ENCODE data around the gene PRKCA. TPM values are rescaled to one million over a fixed set of nuclear protein-coding genes. Genes with fewer than 3 reads are reported as not detected.
"Not testable (repeated sequence)": the region's sequence is repeated elsewhere in the genome, so short reads cannot be mapped to it uniquely, and the experiment has no call there.

PRKCA gene
- polyA plus RNA-seq, 2 donors: 1.2 to 1.3 TPM

- Histone ChIP-seq H3K9me3 (ENCODE audit: control insufficient read depth in 2 of 2, insufficient read depth in 1 of 2, low read depth in 1 of 2, low read length in 1 of 2) (no peaks in the 10 kb centered on the region), H3K4me3 (ENCODE audit: low read depth in 1 of 2, low read length in 2 of 2) (no peak overlapping the region), H3K27me3 (ENCODE audit: control insufficient read depth in 1 of 2, insufficient read depth in 2 of 2, low read length in 2 of 2) (peaks cover 0 to 2% of the 10 kb centered on the region in 2 donors), H3K36me3 (ENCODE audit: control insufficient read depth in 2 of 2, insufficient read depth in 2 of 2, low read length in 1 of 2) (no peaks in the 10 kb centered on the region), H3K27ac (ENCODE audit: low read depth in 2 of 2, low read length in 1 of 2) (no peak overlapping the region), H3K4me1 (ENCODE audit: control insufficient read depth in 2 of 2, insufficient read depth in 2 of 2, low read length in 1 of 2) (no peaks in the 10 kb centered on the region)
- WGBS, 2 donors: 88 to 90% methylated on average over 6 of the region's 6 CpGs
Observed at GRCh38 chr17:66337268-66337667, 34.9 kb downstream of the PRKCA start.

- no peak overlapping the region for H3K27ac ChIP-seq (ENCODE audit: low read depth in 2 of 2, low read length in 1 of 2)
- WGBS, 2 donors: 70 to 80% methylated on average over 6 of the region's 6 CpGs
- H3K27me3 ChIP-seq (ENCODE audit: control insufficient read depth in 1 of 2, insufficient read depth in 2 of 2, low read length in 2 of 2): peaks cover 0 to 2% of the 10 kb centered on the region in 2 donors
- H3K36me3 ChIP-seq (ENCODE audit: control insufficient read depth in 2 of 2, insufficient read depth in 2 of 2, low read length in 1 of 2): no peaks in the 10 kb centered on the region
- no peaks in the 10 kb centered on the region for H3K4me1 ChIP-seq (ENCODE audit: control insufficient read depth in 2 of 2, insufficient read depth in 2 of 2, low read length in 1 of 2)
- H3K9me3 ChIP-seq (ENCODE audit: control insufficient read depth in 2 of 2, insufficient read depth in 1 of 2, low read depth in 1 of 2, low read length in 1 of 2): no peaks in the 10 kb centered on the region
- H3K4me3 ChIP-seq (ENCODE audit: low read depth in 1 of 2, low read length in 2 of 2): no peak overlapping the region
Observed at GRCh38 chr17:66337866-66338485, 35.6 kb downstream of the PRKCA start.

- no peaks in the 10 kb centered on the region for H3K4me1 ChIP-seq (ENCODE audit: control insufficient read depth in 2 of 2, insufficient read depth in 2 of 2, low read length in 1 of 2)
- no peaks in the 10 kb centered on the region for H3K36me3 ChIP-seq (ENCODE audit: control insufficient read depth in 2 of 2, insufficient read depth in 2 of 2, low read length in 1 of 2)
- whole genome bisulfite sequencing, 2 donors: 65 to 87% methylated on average over 4 of the region's 4 CpGs
Observed at GRCh38 chr17:66338937-66339336, 36.5 kb downstream of the PRKCA start.

DNA sequence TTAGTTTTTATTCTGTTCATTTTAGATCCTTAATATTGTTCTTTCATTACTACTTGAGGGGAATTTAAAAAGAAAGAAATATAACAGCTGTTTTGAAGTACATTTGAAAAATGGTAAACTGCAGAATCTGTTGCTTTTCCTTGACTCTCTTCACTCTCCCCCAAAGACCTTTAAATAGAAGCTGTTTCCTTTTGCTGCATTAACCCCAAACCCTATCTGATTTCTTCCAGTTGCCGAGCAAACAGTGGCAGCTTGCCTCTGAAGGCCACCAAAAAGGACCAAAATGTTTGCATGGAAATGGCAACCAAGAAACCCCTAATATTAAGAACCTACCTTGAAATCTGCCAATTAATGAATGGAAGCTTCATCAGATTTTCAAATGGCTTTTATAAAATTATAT lies 37.1 kb downstream of the PRKCA start:
- Histone ChIP-seq H3K4me1 (ENCODE audit: control insufficient read depth in 2 of 2, insufficient read depth in 2 of 2, low read length in 1 of 2) (no peaks in the 10 kb centered on the region), H3K4me3 (ENCODE audit: low read depth in 1 of 2, low read length in 2 of 2) (no peak overlapping the region), H3K27ac (ENCODE audit: low read depth in 2 of 2, low read length in 1 of 2) (no peak overlapping the region), H3K36me3 (ENCODE audit: control insufficient read depth in 2 of 2, insufficient read depth in 2 of 2, low read length in 1 of 2) (no peaks in the 10 kb centered on the region), H3K27me3 (ENCODE audit: control insufficient read depth in 1 of 2, insufficient read depth in 2 of 2, low read length in 2 of 2) (peaks cover 0 to 2% of the 10 kb centered on the region in 2 donors), H3K9me3 (ENCODE audit: control insufficient read depth in 2 of 2, insufficient read depth in 1 of 2, low read depth in 1 of 2, low read length in 1 of 2) (no peaks in the 10 kb centered on the region)
- 49 to 61% methylated on average over 1 of the region's 1 CpG for WGBS, 2 donors

More at GRCh38 chr17:66338937-66339336, 36.5 kb downstream of the PRKCA start:
- no peak overlapping the region for H3K4me3 ChIP-seq (ENCODE audit: low read depth in 1 of 2, low read length in 2 of 2)
- no peak overlapping the region for H3K27ac ChIP-seq (ENCODE audit: low read depth in 2 of 2, low read length in 1 of 2)
- peaks cover 0 to 2% of the 10 kb centered on the region in 2 donors for H3K27me3 ChIP-seq (ENCODE audit: control insufficient read depth in 1 of 2, insufficient read depth in 2 of 2, low read length in 2 of 2)
- H3K9me3 ChIP-seq (ENCODE audit: control insufficient read depth in 2 of 2, insufficient read depth in 1 of 2, low read depth in 1 of 2, low read length in 1 of 2): no peaks in the 10 kb centered on the region

- no peaks in the 10 kb centered on the region for H3K9me3 ChIP-seq (ENCODE audit: control insufficient read depth in 2 of 2, insufficient read depth in 1 of 2, low read depth in 1 of 2, low read length in 1 of 2)
- H3K36me3 ChIP-seq (ENCODE audit: control insufficient read depth in 2 of 2, insufficient read depth in 2 of 2, low read length in 1 of 2): no peaks in the 10 kb centered on the region
- H3K27me3 ChIP-seq (ENCODE audit: control insufficient read depth in 1 of 2, insufficient read depth in 2 of 2, low read length in 2 of 2): peaks cover 0 to 2% of the 10 kb centered on the region in 2 donors
- H3K4me3 ChIP-seq (ENCODE audit: low read depth in 1 of 2, low read length in 2 of 2): no peak overlapping the region
- 55 to 78% methylated on average over 2 of the region's 2 CpGs for WGBS, 2 donors
- no peaks in the 10 kb centered on the region for H3K4me1 ChIP-seq (ENCODE audit: control insufficient read depth in 2 of 2, insufficient read depth in 2 of 2, low read length in 1 of 2)
- H3K27ac ChIP-seq (ENCODE audit: low read depth in 2 of 2, low read length in 1 of 2): no peak overlapping the region
Observed at GRCh38 chr17:66340720-66341119, 38.3 kb downstream of the PRKCA start.

- WGBS, 2 donors: 55 to 70% methylated on average over 4 of the region's 4 CpGs
- H3K27me3 ChIP-seq (ENCODE audit: control insufficient read depth in 1 of 2, insufficient read depth in 2 of 2, low read length in 2 of 2): peaks cover 0 to 2% of the 10 kb centered on the region in 2 donors
- H3K36me3 ChIP-seq (ENCODE audit: control insufficient read depth in 2 of 2, insufficient read depth in 2 of 2, low read length in 1 of 2): no peaks in the 10 kb centered on the region
- H3K9me3 ChIP-seq (ENCODE audit: control insufficient read depth in 2 of 2, insufficient read depth in 1 of 2, low read depth in 1 of 2, low read length in 1 of 2): no peaks in the 10 kb centered on the region
- no peak overlapping the region for H3K27ac ChIP-seq (ENCODE audit: low read depth in 2 of 2, low read length in 1 of 2)
- H3K4me3 ChIP-seq (ENCODE audit: low read depth in 1 of 2, low read length in 2 of 2): no peak overlapping the region
- no peaks in the 10 kb centered on the region for H3K4me1 ChIP-seq (ENCODE audit: control insufficient read depth in 2 of 2, insufficient read depth in 2 of 2, low read length in 1 of 2)
Observed at GRCh38 chr17:66341462-66341861, 39.0 kb downstream of the PRKCA start.

GRCh38 chr17:66342263-66342662 lies 39.9 kb downstream of the PRKCA start:
- not testable (repeated sequence) for H3K4me1 ChIP-seq (ENCODE audit: control insufficient read depth in 2 of 2, insufficient read depth in 2 of 2, low read length in 1 of 2)
- WGBS, 2 donors: 95 to 96% methylated on average over 4 of the region's 4 CpGs

GRCh38 chr17:66343531-66344078 lies 41.2 kb downstream of the PRKCA start:
- no peaks in the 10 kb centered on the region for H3K4me1 ChIP-seq (ENCODE audit: control insufficient read depth in 2 of 2, insufficient read depth in 2 of 2, low read length in 1 of 2)
- no peaks in the 10 kb centered on the region for H3K36me3 ChIP-seq (ENCODE audit: control insufficient read depth in 2 of 2, insufficient read depth in 2 of 2, low read length in 1 of 2)
- H3K27me3 ChIP-seq (ENCODE audit: control insufficient read depth in 1 of 2, insufficient read depth in 2 of 2, low read length in 2 of 2): no peaks in the 10 kb centered on the region
- no peak overlapping the region for H3K4me3 ChIP-seq (ENCODE audit: low read depth in 1 of 2, low read length in 2 of 2)
- no peak overlapping the region for H3K27ac ChIP-seq (ENCODE audit: low read depth in 2 of 2, low read length in 1 of 2)
- no peaks in the 10 kb centered on the region for H3K9me3 ChIP-seq (ENCODE audit: control insufficient read depth in 2 of 2, insufficient read depth in 1 of 2, low read depth in 1 of 2, low read length in 1 of 2)
- WGBS, 2 donors: 94 to 96% methylated on average over 3 of the region's 3 CpGs

More at GRCh38 chr17:66342263-66342662, 39.9 kb downstream of the PRKCA start:
- H3K27ac ChIP-seq (ENCODE audit: low read depth in 2 of 2, low read length in 1 of 2); H3K4me3 ChIP-seq (ENCODE audit: low read depth in 1 of 2, low read length in 2 of 2); H3K9me3 ChIP-seq (ENCODE audit: control insufficient read depth in 2 of 2, insufficient read depth in 1 of 2, low read depth in 1 of 2, low read length in 1 of 2); H3K36me3 ChIP-seq (ENCODE audit: control insufficient read depth in 2 of 2, insufficient read depth in 2 of 2, low read length in 1 of 2); H3K27me3 ChIP-seq (ENCODE audit: control insufficient read depth in 1 of 2, insufficient read depth in 2 of 2, low read length in 2 of 2): not testable (repeated sequence)

DNA sequence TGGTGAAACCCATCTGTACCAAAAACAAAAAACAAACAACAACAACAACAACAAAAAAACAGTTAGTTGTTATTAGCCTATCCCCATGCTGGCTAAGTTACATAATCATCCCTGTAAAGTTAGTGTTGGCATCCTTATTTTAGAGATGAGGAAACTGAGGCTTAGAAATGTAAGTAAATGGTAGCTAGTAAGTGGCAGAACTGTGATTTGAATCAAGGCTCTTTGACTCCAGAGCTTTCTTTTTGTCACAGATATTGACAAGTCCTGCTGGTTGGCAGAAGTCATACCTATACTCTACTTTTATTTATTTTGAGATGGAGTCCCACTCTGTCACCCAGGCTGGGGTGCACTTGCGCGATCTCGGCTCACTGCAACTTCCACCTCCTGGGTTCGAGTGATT lies 42.1 kb downstream of the PRKCA start:
- Histone ChIP-seq H3K27me3 (ENCODE audit: control insufficient read depth in 1 of 2, insufficient read depth in 2 of 2, low read length in 2 of 2) (no peaks in the 10 kb centered on the region), H3K9me3 (ENCODE audit: control insufficient read depth in 2 of 2, insufficient read depth in 1 of 2, low read depth in 1 of 2, low read length in 1 of 2) (no peaks in the 10 kb centered on the region), H3K36me3 (ENCODE audit: control insufficient read depth in 2 of 2, insufficient read depth in 2 of 2, low read length in 1 of 2) (no peaks in the 10 kb centered on the region), H3K4me1 (ENCODE audit: control insufficient read depth in 2 of 2, insufficient read depth in 2 of 2, low read length in 1 of 2) (no peaks in the 10 kb centered on the region), H3K27ac (ENCODE audit: low read depth in 2 of 2, low read length in 1 of 2) (no peak overlapping the region), H3K4me3 (ENCODE audit: low read depth in 1 of 2, low read length in 2 of 2) (no peak overlapping the region)
- WGBS, 2 donors: 98 to 99% methylated on average over 4 of the region's 4 CpGs

DNA sequence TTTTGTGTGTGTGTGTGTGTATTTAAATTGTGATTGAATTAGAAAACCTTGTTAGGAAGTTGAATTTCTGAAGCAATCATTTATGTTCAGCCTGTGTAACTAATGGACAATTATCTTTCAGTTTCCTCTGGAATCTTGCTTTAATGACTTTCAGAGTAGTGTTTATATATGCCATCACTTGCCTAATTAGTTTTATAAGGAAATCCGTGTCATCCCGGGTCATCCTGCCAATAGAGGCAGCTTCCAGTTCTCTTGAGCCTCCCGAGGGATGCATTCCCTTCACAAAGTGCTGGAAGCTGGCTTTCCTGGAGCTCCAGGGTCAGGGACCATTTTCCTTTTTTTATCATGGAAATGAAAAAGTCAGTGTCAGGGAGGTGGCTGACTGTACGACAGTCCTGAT lies 42.9 kb downstream of the PRKCA start:
- Histone ChIP-seq H3K27me3 (ENCODE audit: control insufficient read depth in 1 of 2, insufficient read depth in 2 of 2, low read length in 2 of 2) (no peaks in the 10 kb centered on the region), H3K4me1 (ENCODE audit: control insufficient read depth in 2 of 2, insufficient read depth in 2 of 2, low read length in 1 of 2) (no peaks in the 10 kb centered on the region), H3K27ac (ENCODE audit: low read depth in 2 of 2, low read length in 1 of 2) (no peak overlapping the region), H3K36me3 (ENCODE audit: control insufficient read depth in 2 of 2, insufficient read depth in 2 of 2, low read length in 1 of 2) (no peaks in the 10 kb centered on the region), H3K9me3 (ENCODE audit: control insufficient read depth in 2 of 2, insufficient read depth in 1 of 2, low read depth in 1 of 2, low read length in 1 of 2) (no peaks in the 10 kb centered on the region), H3K4me3 (ENCODE audit: low read depth in 1 of 2, low read length in 2 of 2) (no peak overlapping the region)
- WGBS, 2 donors: 60% methylated on average over 4 of the region's 4 CpGs
